Transverse colon (tissue), 4 donors: Measurements from ENCODE around the gene POLD2. TPM values are rescaled to one million over a fixed set of nuclear protein-coding genes. Genes with fewer than 3 reads are reported as not detected.

Source experiments
- DNase-seq: peaks from one replicate; pipeline ENCODE4 v3.0.0-alpha.2; 2019
- H3K27ac ChIP-seq, 4 donors: fragments of 200-600 bp; sonication (generic); 2 replicates each; pipeline ENCODE4 v1.5.1; 2016 to 2018; ENCODE audit warnings: inconsistent platforms in 4 of 4
- H3K27me3 ChIP-seq: fragments of 200-600 bp; sonication (generic); 2 replicates; pipeline ENCODE4 v1.5.1; 2017; ENCODE audit warnings: inconsistent platforms
- H3K36me3 ChIP-seq, 4 donors: fragments of 200-600 bp; sonication (generic); 2 replicates each; pipeline ENCODE4 v1.5.1; 2017 to 2019; ENCODE audit warnings: inconsistent platforms in 4 of 4
- H3K4me1 ChIP-seq, 4 donors: fragments of 200-600 bp; sonication (generic); 2 replicates each; pipeline ENCODE4 v1.5.1; 2017 to 2020; ENCODE audit warnings: inconsistent platforms in 4 of 4
- H3K4me3 ChIP-seq, 4 donors: fragments of 200-600 bp; sonication (generic); 1 replicate in 1 of 4; 2 replicates in 3 of 4; pipeline versions ENCODE4 v1.5.1 to v1.6.1; 2017 to 2019; ENCODE audit warnings: inconsistent platforms in 4 of 4
- H3K9me3 ChIP-seq, 2 donors: fragments of 200-600 bp; sonication (generic); 2 replicates each; pipeline ENCODE4 v1.5.1; 2017 to 2019; ENCODE audit warnings: inconsistent platforms in 2 of 2
- EP300 ChIP-seq: sonication (generic); formaldehyde crosslinking; IDR thresholded peaks from one replicate; pipeline ENCODE4 v1.6.1; 2017; ENCODE audit warnings: antibody characterized with exemption, low read depth
- POLR2A ChIP-seq: fragments of 450-650 bp; IDR thresholded peaks from one replicate; pipeline ENCODE4 v1.6.1; 2016; ENCODE audit warnings: antibody characterized with exemption, mild to moderate bottlenecking, moderate library complexity
- POLR2AphosphoS5 ChIP-seq, 3 donors: sonication (generic); formaldehyde crosslinking; IDR thresholded peaks; one replicate each; pipeline ENCODE4 v1.6.1; 2016; ENCODE audit warnings: antibody characterized with exemption in 3 of 3
- WGBS, 2 donors: methylation state at CpG; one replicate each; pipeline ENCODE4 v1.1.5; 2018; ENCODE audit warnings: low coverage in 1 of 2; 5-methylcytosine and 5-hydroxymethylcytosine counted together
- in situ Hi-C, 4 donors: fragments of 200-750 bp; cut with MboI; loops; one replicate each; pipeline versions ENCODE4 v1.15.0 to v1.15.1; 2017; ENCODE audit warnings: low sequenced_read_pairs in 3 of 4, low pct_ligation_motif_present in 1 of 4, low pct_unique_long_range_greater_than_20kb in 1 of 4
- intact Hi-C: fragments of 100-400 bp; cut with DNase I; formaldehyde crosslinking; loops from one replicate; pipeline ENCODE4 v1.15.1; 2023; ENCODE audit warnings: low total_unique reads
- total RNA-seq, 4 donors: library from RNA; depleted of rRNA; stranded (reverse); fragments of >200 nt; gene quantifications; one replicate each; pipeline ENCODE4 v1.1.0, GENCODE V29; 2016
- TF ChIP-seq, protein P1 (sequence below), 5 experiments: fragments of 200-600 bp in 3 of 5; fragments of 450-650 bp in 2 of 5; sonication (generic) in 3 of 5; IDR thresholded peaks; 1 replicate in 2 of 5; 2 replicates in 3 of 5; pipeline ENCODE4 v1.5.1; 2016 to 2017; ENCODE audit warnings: antibody characterized with exemption in 5 of 5, inconsistent platforms in 3 of 5, mild to moderate bottlenecking in 2 of 5, moderate library complexity in 1 of 5

The POLD2 gene
- total RNA-seq, 4 donors from 2014 or later = 20.1 to 32.7 (median 22.7) TPM

DNA sequence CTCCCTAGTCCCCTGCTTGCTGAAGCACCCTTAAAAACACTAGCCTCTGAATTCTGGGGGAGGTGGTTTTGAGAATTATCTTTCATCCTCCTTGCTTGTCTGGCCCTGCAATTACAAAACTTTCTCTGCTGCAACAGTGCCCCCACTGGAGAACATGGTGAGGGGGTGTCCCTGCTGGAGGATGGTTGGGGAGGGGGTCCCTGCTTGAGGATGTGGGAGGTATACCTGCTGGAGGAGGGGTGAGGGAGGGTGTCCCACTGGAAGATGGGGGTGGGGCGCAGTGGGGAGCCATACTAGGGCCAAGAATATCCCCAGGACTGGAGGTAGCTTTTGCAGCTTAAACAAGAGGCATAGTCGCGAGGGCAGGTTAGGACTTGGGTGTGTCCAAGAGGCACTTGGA lies 37.8 kb downstream of the POLD2 start:
- WGBS, 2 donors = 83% methylated on average over 3 of the region's 3 CpGs; no CpG with 5 or more reads in 1 of the 2 donors
- DNase-seq = no peak

GRCh38 chr7:44084701-44085100 lies 38.6 kb downstream of the POLD2 start:
- H3K27ac ChIP-seq = no peak overlapping the region
- H3K36me3 ChIP-seq = no peaks in the 10 kb centered on the region
- TF ChIP-seq POLR2AphosphoS5 (IDR thresholded peaks at IDR 0.05) = no peak
- no peak for TF ChIP-seq EP300
- TF ChIP-seq, protein P1, sequence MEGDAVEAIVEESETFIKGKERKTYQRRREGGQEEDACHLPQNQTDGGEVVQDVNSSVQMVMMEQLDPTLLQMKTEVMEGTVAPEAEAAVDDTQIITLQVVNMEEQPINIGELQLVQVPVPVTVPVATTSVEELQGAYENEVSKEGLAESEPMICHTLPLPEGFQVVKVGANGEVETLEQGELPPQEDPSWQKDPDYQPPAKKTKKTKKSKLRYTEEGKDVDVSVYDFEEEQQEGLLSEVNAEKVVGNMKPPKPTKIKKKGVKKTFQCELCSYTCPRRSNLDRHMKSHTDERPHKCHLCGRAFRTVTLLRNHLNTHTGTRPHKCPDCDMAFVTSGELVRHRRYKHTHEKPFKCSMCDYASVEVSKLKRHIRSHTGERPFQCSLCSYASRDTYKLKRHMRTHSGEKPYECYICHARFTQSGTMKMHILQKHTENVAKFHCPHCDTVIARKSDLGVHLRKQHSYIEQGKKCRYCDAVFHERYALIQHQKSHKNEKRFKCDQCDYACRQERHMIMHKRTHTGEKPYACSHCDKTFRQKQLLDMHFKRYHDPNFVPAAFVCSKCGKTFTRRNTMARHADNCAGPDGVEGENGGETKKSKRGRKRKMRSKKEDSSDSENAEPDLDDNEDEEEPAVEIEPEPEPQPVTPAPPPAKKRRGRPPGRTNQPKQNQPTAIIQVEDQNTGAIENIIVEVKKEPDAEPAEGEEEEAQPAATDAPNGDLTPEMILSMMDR (IDR thresholded peaks at IDR 0.05) = no peak
- TF ChIP-seq POLR2A = no peak
- H3K27me3 ChIP-seq = no peaks in the 10 kb centered on the region
- in situ Hi-C loops (no loop called here), intact Hi-C loops (no loop called here)
- no peak overlapping the region for H3K4me3 ChIP-seq
- WGBS, 2 donors = 89% methylated on average over 4 of the region's 4 CpGs; no CpG with 5 or more reads in 1 of the 2 donors
- H3K4me1 ChIP-seq = peaks cover 0 to 24% (median 10%) of the 10 kb centered on the region in 4 donors
- DNase-seq = no peak
- H3K9me3 ChIP-seq = no peaks in the 10 kb centered on the region

More for the DNA sequence above, 37.8 kb downstream of the POLD2 start:
- no peak for TF ChIP-seq POLR2A
- TF ChIP-seq EP300 = no peak
- no peak for TF ChIP-seq POLR2AphosphoS5 (IDR thresholded peaks at IDR 0.05)
- no peaks in the 10 kb centered on the region for H3K9me3 ChIP-seq
- no peaks in the 10 kb centered on the region for H3K36me3 ChIP-seq
- in situ Hi-C loops (no loop called here), intact Hi-C loops (no loop called here)
- H3K27me3 ChIP-seq = no peaks in the 10 kb centered on the region
- H3K4me3 ChIP-seq = no peak overlapping the region
- no peak overlapping the region for H3K27ac ChIP-seq
- H3K4me1 ChIP-seq = peaks cover 0 to 24% (median 10%) of the 10 kb centered on the region in 4 donors

GRCh38 chr7:44083796-44084195 lies 39.6 kb downstream of the POLD2 start:
- TF ChIP-seq POLR2A = no peak
- TF ChIP-seq POLR2AphosphoS5 (IDR thresholded peaks at IDR 0.05) = no peak
- TF ChIP-seq EP300 = no peak
- TF ChIP-seq, protein P1 (IDR thresholded peaks at IDR 0.05) = no peak
- Histone ChIP-seq H3K36me3 (peaks cover 0 to 1% (median 0%) of the 10 kb centered on the region in 4 donors), H3K4me1 (peaks cover 0 to 24% (median 10%) of the 10 kb centered on the region in 4 donors), H3K27ac (peak overlapping the region in 1 of 4 donors; percentile 99), H3K27me3 (no peaks in the 10 kb centered on the region), H3K4me3 (no peak overlapping the region), H3K9me3 (no peaks in the 10 kb centered on the region)
- WGBS, 2 donors = 93 to 98% methylated on average over 2 to 3 of the region's 3 CpGs
- in situ Hi-C loops (no loop called here), intact Hi-C loops (no loop called here)
- DNase-seq = no peak

DNA sequence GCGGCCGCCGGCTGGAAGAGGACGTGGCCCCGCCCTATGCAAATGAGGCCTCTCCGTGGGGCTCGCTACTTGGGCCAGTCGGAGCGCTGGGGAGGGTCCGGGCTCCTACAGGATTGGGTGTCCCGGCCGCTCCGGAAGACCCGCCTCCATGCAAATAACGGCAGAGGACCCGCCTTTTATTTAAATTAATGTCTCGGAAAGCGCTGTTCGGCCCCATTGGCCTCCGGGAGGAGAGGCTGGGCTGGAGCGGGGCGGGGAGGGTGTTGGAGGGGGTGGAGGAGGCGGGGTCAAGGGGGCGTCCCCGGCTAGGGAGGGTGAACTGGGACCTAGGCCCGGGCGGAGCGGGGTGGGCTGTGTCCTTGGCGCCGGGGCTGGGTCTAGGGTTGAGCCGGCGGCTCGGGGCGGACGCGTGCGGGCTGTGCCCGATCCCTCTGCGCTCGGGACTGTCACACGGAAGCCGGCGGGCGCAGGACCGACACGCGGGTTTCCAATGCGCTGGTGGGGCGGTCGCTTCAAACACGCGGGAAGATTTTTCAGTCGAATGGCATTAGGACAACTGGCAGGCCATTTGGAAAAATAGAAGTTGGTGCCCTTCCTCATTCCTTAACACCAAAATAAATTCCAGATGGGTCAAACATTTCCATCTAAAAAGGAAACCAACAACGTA lies 40.7 kb downstream of the POLD2 start:
- peaks cover 0 to 12% (median 0%) of the 10 kb centered on the region in 4 donors for H3K36me3 ChIP-seq
- peak overlapping the region; percentile 49 to 88 (median 72) for H3K4me3 ChIP-seq
- in situ Hi-C loops = no loop called here
- WGBS, 2 donors = 0% methylated on average over 1 to 41 of the region's 54 CpGs
- peaks cover 0 to 17% (median 10%) of the 10 kb centered on the region in 4 donors for H3K4me1 ChIP-seq
- H3K27ac ChIP-seq = peak overlapping the region; percentile 93 to 99 (median 95)
- DNase-seq = peak; percentile 99
- TF ChIP-seq, protein P1 (IDR thresholded peaks at IDR 0.05) = no peak
- TF ChIP-seq POLR2AphosphoS5 (IDR thresholded peaks at IDR 0.05) (peak; percentile 55 to 75 (median 55)), POLR2A (peak; percentile 12)
- no peaks in the 10 kb centered on the region for H3K9me3 ChIP-seq
- no peaks in the 10 kb centered on the region for H3K27me3 ChIP-seq
- intact Hi-C loops = no loop called here
